HuH-7 (cell line): ENCODE measurements around the gene SLC9A5.

Source experiments
- DNase-seq: peaks from one replicate; pipeline ENCODE4 v3.0.0; 2011; ENCODE audit warnings: low spot score

The SLC9A5 gene

GRCh38 chr16:67256701-67257230 lies 8.0 kb downstream of the SLC9A5 start:
- no peak for DNase-seq

- no peak for DNase-seq
These were observed 8.8 kb downstream of the SLC9A5 start for GRCh38 chr16:67257486-67258160.

GRCh38 chr16:67258161-67258835 lies 9.5 kb downstream of the SLC9A5 start:
- DNase-seq = no peak

GRCh38 chr16:67259705-67260104 lies 10.9 kb downstream of the SLC9A5 start:
- no peak for DNase-seq

GRCh38 chr16:67260426-67261063 lies 11.8 kb downstream of the SLC9A5 start:
- no peak for DNase-seq

GRCh38 chr16:67263201-67263600 lies 14.4 kb downstream of the SLC9A5 start:
- DNase-seq = no peak

- DNase-seq = no peak
These were observed 15.5 kb downstream of the SLC9A5 start for GRCh38 chr16:67264277-67264676.

GRCh38 chr16:67264866-67265265 lies 16.1 kb downstream of the SLC9A5 start:
- DNase-seq = no peak

- no peak for DNase-seq
These were observed 17.1 kb downstream of the SLC9A5 start for GRCh38 chr16:67265834-67266233.

- no peak for DNase-seq
These were observed 19.4 kb downstream of the SLC9A5 start for GRCh38 chr16:67268136-67268579.

- no peak for DNase-seq
These were observed 21.0 kb downstream of the SLC9A5 start for GRCh38 chr16:67269766-67270165.

- no peak for DNase-seq
These were observed 22.2 kb downstream of the SLC9A5 start for GRCh38 chr16:67270931-67271338.

- DNase-seq = no peak
These were observed 22.7 kb downstream of the SLC9A5 start for GRCh38 chr16:67271446-67271845.

GRCh38 chr16:67275321-67275720 lies 26.5 kb downstream of the SLC9A5 start:
- DNase-seq = no peak

GRCh38 chr16:67277294-67277998 lies 28.7 kb downstream of the SLC9A5 start:
- DNase-seq = no peak

GRCh38 chr16:67277999-67278772 lies 29.4 kb downstream of the SLC9A5 start:
- no peak for DNase-seq

GRCh38 chr16:67278773-67279295 lies 30.1 kb downstream of the SLC9A5 start:
- DNase-seq = peak; percentile 77

- peak; percentile 93 for DNase-seq
These were observed 30.7 kb downstream of the SLC9A5 start, which contains the start of gene PLEKHG4 for GRCh38 chr16:67279296-67280089. Gene PLEKHG4 (plus strand): TSS chr16:67279532. CDS start chr16:67280045, 513 bp downstream.

- no peak for DNase-seq
These were observed 31.6 kb downstream of the SLC9A5 start for GRCh38 chr16:67280090-67281015.
